GM19324 (cell line): ENCODE results near the gene PRRC1.

Experiments used
- ATAC-seq: cut with Tn5 transposase; IDR thresholded peaks from one replicate; pipeline ENCODE4 v1.9.1; 2021; ENCODE audit warnings: mild to moderate bottlenecking, moderate library complexity; ENCODE audit not compliant: unreplicated experiment, low FRiP score

The PRRC1 gene

DNA sequence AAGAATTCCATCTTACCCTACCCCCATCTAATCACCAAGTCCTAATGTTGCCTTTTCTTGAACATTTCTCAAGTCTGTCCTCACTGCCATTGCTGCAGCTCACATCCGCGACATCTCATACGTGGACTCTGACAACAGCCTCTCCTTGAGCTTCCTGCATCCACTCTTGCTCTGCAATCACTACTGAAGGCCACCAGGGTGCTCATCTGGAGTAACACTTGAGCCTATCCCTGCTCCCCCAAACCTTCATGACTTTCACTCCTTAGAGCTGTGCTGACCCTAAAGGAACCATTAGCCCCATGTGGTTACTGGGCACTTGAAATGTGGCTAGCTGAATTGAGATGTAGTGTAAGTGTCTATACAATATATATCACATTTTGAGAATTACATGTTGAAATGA, 85.0 kb downstream of the PRRC1 start:
- ATAC-seq: no peak

DNA sequence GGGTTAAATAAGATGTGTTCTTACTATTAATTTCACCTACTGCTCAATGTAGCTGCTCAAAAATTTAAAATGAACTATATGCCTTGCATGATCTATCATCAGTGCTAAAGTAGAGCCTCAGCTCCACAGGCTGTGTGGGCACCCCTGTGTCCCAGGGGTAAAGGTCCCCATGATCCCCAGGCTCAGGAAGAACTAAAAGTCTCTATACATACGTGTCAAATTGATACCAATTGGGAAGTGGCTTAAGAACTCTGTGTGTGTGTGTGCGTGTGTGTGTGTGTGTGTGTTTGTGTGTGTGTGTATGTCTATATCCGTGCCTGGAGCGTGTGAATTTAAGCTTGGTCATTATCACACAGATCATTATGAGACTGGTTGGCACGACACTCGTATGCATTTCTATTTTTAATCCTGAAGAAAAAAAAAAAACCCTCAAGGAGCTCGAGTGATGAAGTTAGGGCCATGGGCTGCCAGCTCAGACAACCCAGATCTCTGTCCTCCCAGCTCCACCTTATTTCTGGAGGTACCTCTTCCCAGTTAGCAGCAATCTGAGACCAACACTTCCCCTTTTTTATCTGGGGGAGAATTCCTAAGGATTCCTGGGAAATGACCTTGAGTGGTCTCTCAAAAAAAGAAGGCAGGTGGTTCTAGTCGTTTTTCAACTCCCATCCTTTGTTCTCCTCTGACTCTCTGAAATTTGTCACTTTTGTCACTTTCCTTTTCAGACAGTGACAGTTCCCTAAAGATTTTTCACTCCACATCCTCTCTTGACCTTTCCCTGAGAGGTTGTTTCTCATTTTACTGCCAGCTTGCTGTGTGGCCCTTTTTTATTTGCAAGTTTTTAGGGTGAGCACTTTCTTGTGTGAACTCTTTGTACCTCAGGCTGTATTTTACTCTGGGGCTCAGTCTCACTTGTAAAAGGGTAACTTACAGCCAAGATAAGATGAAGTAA, 85.7 kb downstream of the PRRC1 start:
- no peak for ATAC-seq
